ENCODE measurements around the gene KIF16B.

Gene KIF16B

DNA sequence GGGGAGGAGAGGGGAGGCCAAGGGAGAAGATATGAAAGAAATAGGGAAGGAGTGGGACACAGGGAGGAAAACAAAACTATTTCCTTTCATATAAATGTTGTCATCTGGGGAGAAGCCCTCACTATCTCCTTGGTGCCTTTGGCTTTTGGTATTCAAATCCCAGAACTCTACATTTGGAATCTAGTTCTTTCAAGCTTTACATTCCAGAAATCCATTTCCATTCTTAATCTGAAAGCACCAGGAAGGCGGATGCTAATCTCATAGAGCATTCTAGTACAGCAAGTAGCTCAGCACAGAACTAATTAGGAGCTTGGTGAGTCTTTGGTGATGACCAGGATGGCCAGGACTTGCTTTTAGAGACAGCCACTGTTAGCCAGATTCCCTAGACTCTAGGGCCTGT, 177.9 kb downstream of the KIF16B start:
- TF ChIP-seq, protein P1, sequence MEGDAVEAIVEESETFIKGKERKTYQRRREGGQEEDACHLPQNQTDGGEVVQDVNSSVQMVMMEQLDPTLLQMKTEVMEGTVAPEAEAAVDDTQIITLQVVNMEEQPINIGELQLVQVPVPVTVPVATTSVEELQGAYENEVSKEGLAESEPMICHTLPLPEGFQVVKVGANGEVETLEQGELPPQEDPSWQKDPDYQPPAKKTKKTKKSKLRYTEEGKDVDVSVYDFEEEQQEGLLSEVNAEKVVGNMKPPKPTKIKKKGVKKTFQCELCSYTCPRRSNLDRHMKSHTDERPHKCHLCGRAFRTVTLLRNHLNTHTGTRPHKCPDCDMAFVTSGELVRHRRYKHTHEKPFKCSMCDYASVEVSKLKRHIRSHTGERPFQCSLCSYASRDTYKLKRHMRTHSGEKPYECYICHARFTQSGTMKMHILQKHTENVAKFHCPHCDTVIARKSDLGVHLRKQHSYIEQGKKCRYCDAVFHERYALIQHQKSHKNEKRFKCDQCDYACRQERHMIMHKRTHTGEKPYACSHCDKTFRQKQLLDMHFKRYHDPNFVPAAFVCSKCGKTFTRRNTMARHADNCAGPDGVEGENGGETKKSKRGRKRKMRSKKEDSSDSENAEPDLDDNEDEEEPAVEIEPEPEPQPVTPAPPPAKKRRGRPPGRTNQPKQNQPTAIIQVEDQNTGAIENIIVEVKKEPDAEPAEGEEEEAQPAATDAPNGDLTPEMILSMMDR (IDR thresholded peaks at IDR 0.05; ENCODE audit: insufficient read depth, low read length, missing control alignments): no peak
- POLR2A ChIA-PET: no interaction called here
- no peak for DNase-seq (ENCODE audit: low read depth, low spot score)
- CTCF ChIA-PET: no interaction called here
- no peak overlapping the region for H3K4me3 ChIP-seq (ENCODE audit: low read depth, low read length)

DNA sequence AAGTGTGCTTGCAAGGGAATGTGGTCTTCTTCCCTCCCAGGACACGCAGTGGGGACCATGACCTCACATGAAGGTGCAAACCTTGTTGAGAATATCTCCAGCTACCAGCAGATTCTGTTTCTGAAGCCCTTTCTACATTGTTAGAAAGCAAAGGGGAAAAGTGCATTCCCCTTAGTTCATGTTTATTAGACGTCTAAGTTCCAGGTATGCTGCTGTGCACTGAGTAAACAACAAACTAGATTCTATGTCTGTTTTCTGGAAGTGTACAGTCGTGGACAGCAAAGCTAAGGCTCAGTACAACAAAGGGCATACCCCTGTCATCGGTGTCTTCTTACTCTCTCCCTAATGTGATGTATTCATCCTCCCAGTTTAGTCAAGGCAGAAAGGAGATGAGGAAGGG, 178.5 kb downstream of the KIF16B start:
- ChIA-PET POLR2A (no interaction called here), CTCF (no interaction called here)
- DNase-seq (ENCODE audit: low read depth, low spot score): no peak
- no peak overlapping the region for H3K4me3 ChIP-seq (ENCODE audit: low read depth, low read length)
- TF ChIP-seq, protein P1 (IDR thresholded peaks at IDR 0.05; ENCODE audit: insufficient read depth, low read length, missing control alignments): no peak

DNA sequence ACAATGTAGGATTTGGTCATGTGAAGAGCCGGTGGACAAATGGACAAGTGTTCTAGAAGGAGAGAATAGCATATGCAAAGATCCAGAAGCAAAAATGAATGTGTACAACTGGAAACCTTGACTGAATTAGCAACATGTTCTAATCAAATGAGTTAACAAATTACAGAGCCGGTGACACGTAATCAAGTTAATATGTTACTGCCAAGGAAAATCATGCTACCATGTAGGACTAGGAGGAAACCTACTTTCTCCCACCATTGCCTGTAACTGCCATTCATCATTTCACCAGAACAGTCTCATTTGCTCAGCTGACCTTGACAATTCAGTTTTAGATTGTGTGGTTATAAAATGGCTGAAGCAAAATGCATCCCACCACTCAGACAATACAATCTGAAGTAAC, 179.4 kb downstream of the KIF16B start:
- ChIA-PET POLR2A (no interaction called here), CTCF (no interaction called here)
- DNase-seq (ENCODE audit: low read depth, low spot score): no peak
- no peak overlapping the region for H3K4me3 ChIP-seq (ENCODE audit: low read depth, low read length)
- TF ChIP-seq, protein P1 (IDR thresholded peaks at IDR 0.05; ENCODE audit: insufficient read depth, low read length, missing control alignments): no peak

DNA sequence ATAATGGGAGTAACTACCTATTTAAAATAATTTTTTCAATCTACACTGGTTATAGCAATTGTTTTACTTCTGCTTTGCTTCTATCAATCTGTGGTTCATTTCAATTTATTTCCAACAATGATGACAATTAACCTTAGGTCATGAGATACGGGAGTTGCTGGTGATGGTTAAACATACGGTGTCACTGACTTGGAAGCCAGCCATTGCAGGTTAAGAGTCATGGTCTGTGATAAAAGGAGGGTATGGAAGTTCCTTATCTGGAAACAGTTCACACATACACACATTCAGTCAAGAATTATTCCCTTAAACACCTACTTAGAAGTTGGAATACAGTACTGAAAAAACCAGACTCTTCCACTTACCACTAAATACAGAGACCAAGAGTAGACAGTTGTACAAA, 180.0 kb downstream of the KIF16B start:
- no peak for DNase-seq (ENCODE audit: low read depth, low spot score)
- H3K4me3 ChIP-seq (ENCODE audit: low read depth, low read length): no peak overlapping the region
- CTCF ChIA-PET: no interaction called here
- POLR2A ChIA-PET: no interaction called here
- TF ChIP-seq, protein P1 (IDR thresholded peaks at IDR 0.05; ENCODE audit: insufficient read depth, low read length, missing control alignments): no peak

DNA sequence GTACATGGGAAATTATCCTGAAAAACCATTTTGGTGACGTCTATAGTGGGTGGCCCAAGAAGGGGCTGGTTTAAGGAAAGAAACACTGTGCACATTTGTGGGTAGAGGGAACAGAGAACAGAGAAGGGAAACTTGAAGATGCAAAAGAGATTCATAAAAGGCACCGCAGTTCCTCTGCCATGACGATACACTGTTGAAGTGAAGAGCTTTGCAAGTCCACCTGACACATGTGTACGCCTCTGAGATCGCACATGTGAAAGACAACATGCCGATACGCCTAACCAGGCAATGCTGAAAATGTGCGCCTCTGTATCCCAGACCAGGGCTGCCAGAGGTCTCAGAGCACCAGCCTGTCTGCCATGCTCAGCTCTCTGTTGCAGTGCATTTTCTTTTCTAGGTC, 180.9 kb downstream of the KIF16B start:
- no peak for DNase-seq (ENCODE audit: low read depth, low spot score)
- TF ChIP-seq, protein P1 (IDR thresholded peaks at IDR 0.05; ENCODE audit: insufficient read depth, low read length, missing control alignments): no peak
- ChIA-PET CTCF (no interaction called here), POLR2A (no interaction called here)
- no peak overlapping the region for H3K4me3 ChIP-seq (ENCODE audit: low read depth, low read length)

DNA sequence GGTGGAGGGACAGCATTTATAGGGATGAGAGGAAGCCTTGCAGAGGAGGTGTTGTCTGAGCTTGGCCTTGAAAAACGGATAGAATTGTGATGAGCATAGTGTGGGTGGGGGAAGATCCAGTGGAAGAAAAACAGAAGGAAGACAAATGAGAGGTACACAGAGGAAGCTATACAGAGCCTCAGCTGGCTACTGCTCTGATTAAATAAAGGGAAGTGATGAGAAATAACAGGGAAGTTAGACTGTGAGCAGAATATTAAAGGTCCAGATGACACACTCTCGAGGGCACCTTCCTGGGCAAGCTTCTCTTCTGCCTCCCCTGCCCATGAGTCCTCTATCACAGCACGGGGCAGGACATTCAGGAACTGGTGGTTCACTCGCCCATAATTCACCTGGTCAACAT, 182.3 kb downstream of the KIF16B start:
- no peak for DNase-seq (ENCODE audit: low read depth, low spot score)
- no peak overlapping the region for H3K4me3 ChIP-seq (ENCODE audit: low read depth, low read length)
- TF ChIP-seq, protein P1 (IDR thresholded peaks at IDR 0.05; ENCODE audit: insufficient read depth, low read length, missing control alignments): no peak
- ChIA-PET CTCF (no interaction called here), POLR2A (no interaction called here)
